PC-3 (cell line): ENCODE data around the gene HSD17B11. TPM values are rescaled to one million over a fixed set of nuclear protein-coding genes. Genes with fewer than 3 reads are reported as not detected.
"Not testable (repeated sequence)": the region's sequence is repeated elsewhere in the genome, so short reads cannot be mapped to it uniquely, and the experiment has no call there.

Experiments
- ATAC-seq: fragments of 200-7000 bp; cut with Tn5 transposase; 2 replicates; pipeline ENCODE4 v1.9.1; 2020; ENCODE audit warnings: mild to moderate bottlenecking, moderate library complexity
- BruUV-seq: library from RNA; stranded (reverse); fragments of 400-500 nt; replicated peaks from 2 replicates; lab custom pipeline; 2021; lab: Mats Ljungman, UMichigan
- CTCF ChIA-PET: fragments of 300-600 bp; sonication (Branson Sonifier 250); formaldehyde crosslinking; loops from one replicate; lab custom pipeline; 2022; ENCODE audit warnings: antibody characterized with exemption; lab: Charles Lee
- POLR2A ChIA-PET: fragments of 300-600 bp; sonication (Branson Sonifier 250); formaldehyde crosslinking; loops from one replicate; lab custom pipeline; 2022; ENCODE audit warnings: antibody characterized with exemption; ENCODE audit not compliant: unreplicated experiment; lab: Charles Lee
- DNase-seq: peaks from one replicate; pipeline ENCODE4 v3.0.0-alpha.2; 2015
- H2AFZ ChIP-seq: fragments of 300-600 bp; sonication (generic); 2 replicates; pipeline ENCODE4 v1.6.0; 2016; ENCODE audit warnings: antibody characterized with exemption, low read length
- H3F3A ChIP-seq: fragments of 300-600 bp; sonication (generic); one replicate; pipeline ENCODE4 v1.6.0; 2017; ENCODE audit warnings: antibody characterized with exemption, low read length, control low read depth, mild to moderate bottlenecking; ENCODE audit not compliant: unreplicated experiment
- H3K27ac ChIP-seq: fragments of 300-600 bp; sonication (generic); 2 replicates; pipeline ENCODE4 v1.5.1; 2016; ENCODE audit warnings: mild to moderate bottlenecking, low read length
- H3K27me3 ChIP-seq: fragments of 300-600 bp; sonication (generic); 2 replicates; pipeline ENCODE4 v1.6.1; 2016; ENCODE audit warnings: low read length, mixed read lengths
- H3K36me3 ChIP-seq: fragments of 300-600 bp; sonication (generic); 2 replicates; pipeline ENCODE4 v1.6.1; 2016; ENCODE audit warnings: low read depth, mixed run types, low read length, mixed read lengths
- H3K4me1 ChIP-seq: fragments of 300-600 bp; sonication (generic); 2 replicates; pipeline ENCODE4 v1.5.1; 2016; ENCODE audit warnings: low read length; ENCODE audit not compliant: insufficient read depth
- H3K4me2 ChIP-seq: fragments of 300-600 bp; sonication (generic); 2 replicates; pipeline ENCODE4 v1.6.0; 2016; ENCODE audit warnings: low read length
- H3K4me3 ChIP-seq: fragments of 300-600 bp; sonication (generic); 2 replicates; pipeline ENCODE4 v1.5.1; 2016; ENCODE audit warnings: mild to moderate bottlenecking, low read length, mixed read lengths
- H3K79me2 ChIP-seq: fragments of 300-600 bp; sonication (generic); 2 replicates; pipeline ENCODE4 v1.6.1; 2017; ENCODE audit warnings: low read length, mixed read lengths
- H3K9ac ChIP-seq: fragments of 300-600 bp; sonication (generic); 2 replicates; pipeline ENCODE4 v1.6.0; 2016; ENCODE audit warnings: mild to moderate bottlenecking, low read length
- H3K9me2 ChIP-seq: fragments of 300-600 bp; sonication (generic); replicated peaks from 2 replicates; pipeline ENCODE4 v1.6.1; 2016; ENCODE audit warnings: mixed run types, low read length, mixed read lengths
- H3K9me3 ChIP-seq: fragments of 300-600 bp; sonication (generic); 2 replicates; pipeline ENCODE4 v1.6.1; 2016; ENCODE audit warnings: low read length, mixed read lengths
- H4K20me1 ChIP-seq: fragments of 300-600 bp; sonication (generic); 2 replicates; pipeline ENCODE4 v1.6.1; 2016; ENCODE audit warnings: low read length, mixed read lengths
- EZH2 ChIP-seq: fragments of 300-600 bp; sonication (generic); IDR thresholded peaks from one replicate; pipeline ENCODE4 v1.6.1; 2017; ENCODE audit warnings: antibody characterized with exemption, mild to moderate bottlenecking, low read length; ENCODE audit not compliant: unreplicated experiment
- EZH2phosphoT487 ChIP-seq: fragments of 300-600 bp; sonication (generic); IDR thresholded peaks from 2 replicates; pipeline ENCODE4 v1.6.1; 2018; ENCODE audit warnings: mild to moderate bottlenecking, antibody characterized with exemption, low read length, borderline replicate concordance
- intact Hi-C: fragments of 100-400 bp; cut with micrococcal nuclease; formaldehyde crosslinking; loops from 2 replicates; pipeline ENCODE4 v1.9.0; 2023
- total RNA-seq: library from RNA; depleted of rRNA; stranded (reverse); fragments of >200 nt; gene quantifications from 2 replicates; pipeline ENCODE4 v1.2.3, GENCODE V29; 2014
- TF ChIP-seq, protein P1 (sequence below): fragments of 300-600 bp; sonication (generic); conservative IDR thresholded peaks from 2 replicates; pipeline ENCODE4 v1.5.1; 2017; ENCODE audit warnings: antibody characterized with exemption, low read depth, mild to moderate bottlenecking, low read length

HSD17B11 gene
- total RNA-seq, 1 experiment from 2014 or later = 4.7 TPM

DNA sequence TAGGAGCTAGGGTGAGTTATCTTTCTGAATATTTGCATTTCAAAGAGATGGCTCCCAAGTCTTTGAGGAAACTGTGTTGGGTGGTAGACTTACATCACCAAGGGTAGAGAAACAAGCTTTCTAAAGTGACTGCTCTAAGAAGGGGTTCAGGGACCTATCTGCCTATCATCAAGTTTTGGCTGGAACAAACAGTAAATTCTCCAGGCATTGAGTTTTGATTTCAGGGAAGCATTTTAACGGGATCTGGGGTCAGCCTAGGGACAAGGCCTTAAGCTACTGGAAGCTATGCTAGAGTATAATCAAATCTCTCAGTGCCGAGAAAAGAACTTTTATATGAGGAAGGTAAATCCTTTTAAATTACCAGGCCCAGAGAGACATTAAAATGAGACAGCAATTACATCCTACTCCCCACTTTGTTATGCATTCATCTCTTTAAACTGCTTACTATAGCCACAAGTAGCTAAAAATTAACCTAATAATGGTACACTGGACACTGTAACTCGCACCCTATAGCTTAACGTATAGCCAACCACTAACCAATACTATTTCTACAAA, 29.4 kb upstream of the HSD17B11 start:
- H2AFZ ChIP-seq = no peak overlapping the region
- ChIA-PET CTCF (no interaction called here), POLR2A (no interaction called here)
- no peaks in the 10 kb centered on the region for H4K20me1 ChIP-seq
- peaks cover 3% of the 10 kb centered on the region for H3F3A ChIP-seq
- intact Hi-C loops = no loop called here
- DNase-seq (no peak), ATAC-seq (no peak)
- peaks cover 30% of the 10 kb centered on the region for H3K4me1 ChIP-seq
- no TSS peak for BruUV-seq
- H3K4me2 ChIP-seq = peak overlapping the region; percentile 51
- H3K9me3 ChIP-seq = no peaks in the 10 kb centered on the region
- H3K27me3 ChIP-seq = no peaks in the 10 kb centered on the region
- TF ChIP-seq EZH2 (no peak), EZH2phosphoT487 (no peak)
- TF ChIP-seq, protein P1, sequence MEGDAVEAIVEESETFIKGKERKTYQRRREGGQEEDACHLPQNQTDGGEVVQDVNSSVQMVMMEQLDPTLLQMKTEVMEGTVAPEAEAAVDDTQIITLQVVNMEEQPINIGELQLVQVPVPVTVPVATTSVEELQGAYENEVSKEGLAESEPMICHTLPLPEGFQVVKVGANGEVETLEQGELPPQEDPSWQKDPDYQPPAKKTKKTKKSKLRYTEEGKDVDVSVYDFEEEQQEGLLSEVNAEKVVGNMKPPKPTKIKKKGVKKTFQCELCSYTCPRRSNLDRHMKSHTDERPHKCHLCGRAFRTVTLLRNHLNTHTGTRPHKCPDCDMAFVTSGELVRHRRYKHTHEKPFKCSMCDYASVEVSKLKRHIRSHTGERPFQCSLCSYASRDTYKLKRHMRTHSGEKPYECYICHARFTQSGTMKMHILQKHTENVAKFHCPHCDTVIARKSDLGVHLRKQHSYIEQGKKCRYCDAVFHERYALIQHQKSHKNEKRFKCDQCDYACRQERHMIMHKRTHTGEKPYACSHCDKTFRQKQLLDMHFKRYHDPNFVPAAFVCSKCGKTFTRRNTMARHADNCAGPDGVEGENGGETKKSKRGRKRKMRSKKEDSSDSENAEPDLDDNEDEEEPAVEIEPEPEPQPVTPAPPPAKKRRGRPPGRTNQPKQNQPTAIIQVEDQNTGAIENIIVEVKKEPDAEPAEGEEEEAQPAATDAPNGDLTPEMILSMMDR = no peak
- H3K9ac ChIP-seq = no peak overlapping the region
- peak overlapping the region; percentile 49 for H3K27ac ChIP-seq
- no peak overlapping the region for H3K4me3 ChIP-seq
- H3K79me2 ChIP-seq = peaks cover 28% of the 10 kb centered on the region
- H3K36me3 ChIP-seq = no peaks in the 10 kb centered on the region
- H3K9me2 ChIP-seq = no peaks in the 10 kb centered on the region

DNA sequence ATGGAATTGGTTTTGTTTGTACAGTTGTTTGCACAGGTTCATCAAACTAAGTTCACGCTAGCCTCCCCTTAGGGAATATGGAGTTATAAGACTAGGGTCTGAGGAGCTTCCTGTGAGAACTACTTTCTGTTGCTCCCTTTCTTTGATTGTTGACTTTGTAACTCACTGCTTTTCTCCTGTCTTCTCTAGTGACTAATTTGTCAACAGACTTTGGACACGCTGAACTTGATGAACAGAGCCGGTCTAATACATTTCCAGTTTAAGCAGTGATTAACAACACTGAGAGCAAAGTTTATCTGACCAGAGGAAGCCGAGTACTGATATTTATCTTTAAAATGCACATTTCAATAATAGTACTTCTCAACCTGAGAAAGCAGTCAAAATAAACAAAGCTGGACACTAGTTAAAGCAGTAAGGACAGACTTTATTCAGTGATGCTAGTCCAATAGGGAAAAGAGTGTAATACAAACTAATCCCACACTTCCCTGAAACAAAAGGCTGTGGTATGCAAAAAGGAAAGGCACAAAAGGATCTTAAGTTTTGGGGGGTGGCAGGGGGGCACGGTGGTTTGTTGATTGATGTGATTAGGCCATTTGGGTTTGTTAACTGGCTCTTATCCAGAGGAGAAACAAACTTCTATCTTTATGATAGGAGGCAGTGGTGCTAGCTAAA, 28.7 kb upstream of the HSD17B11 start:
- peak overlapping the region; percentile 49 for H3K27ac ChIP-seq

DNA sequence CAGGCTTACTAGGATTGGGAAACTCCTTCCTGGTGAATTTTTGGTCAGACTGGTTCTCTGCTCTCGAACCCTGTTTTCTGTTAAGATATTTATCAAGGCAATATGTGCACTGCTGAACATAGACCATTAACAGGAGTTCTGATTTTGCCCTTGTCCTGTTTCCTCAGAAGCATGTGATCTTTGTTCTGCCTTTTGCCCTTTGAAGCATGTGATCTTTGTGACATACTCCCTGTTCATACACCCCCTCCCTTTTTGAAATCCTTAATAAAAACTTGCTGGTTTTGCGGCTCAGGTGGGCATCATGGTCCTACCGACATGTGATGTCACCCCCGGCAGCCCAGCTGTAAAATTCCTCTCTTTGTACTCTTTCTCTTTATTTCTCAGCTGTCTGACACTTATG, 27.4 kb upstream of the HSD17B11 start:
- H3K36me3 ChIP-seq, H3K4me2 ChIP-seq, H2AFZ ChIP-seq, H3K27me3 ChIP-seq, H3F3A ChIP-seq, H3K4me3 ChIP-seq, POLR2A ChIA-PET, H3K27ac ChIP-seq, H3K9me3 ChIP-seq, H3K9ac ChIP-seq, DNase-seq, H4K20me1 ChIP-seq, ATAC-seq, H3K9me2 ChIP-seq, CTCF ChIA-PET, BruUV-seq, H3K79me2 ChIP-seq: not testable (repeated sequence)
- intact Hi-C loops = loop anchor here (2.0 kb wide), 1 partner anchor 28 kb away; the partner anchor contains the start of gene HSD17B11
- H3K4me1 ChIP-seq = peaks cover 20% of the 10 kb centered on the region

More for the DNA sequence above, 28.7 kb upstream of the HSD17B11 start:
- H3K27me3 ChIP-seq = no peaks in the 10 kb centered on the region
- H4K20me1 ChIP-seq = no peaks in the 10 kb centered on the region
- no peak overlapping the region for H3K4me3 ChIP-seq
- peak overlapping the region; percentile 51 for H3K4me2 ChIP-seq
- H3K9me2 ChIP-seq = no peaks in the 10 kb centered on the region
- intact Hi-C loops = loop anchor here (2.0 kb wide), 1 partner anchor 29 kb away; the partner anchor contains the start of gene HSD17B11
- ATAC-seq (peak; percentile 69), DNase-seq (peak; percentile 73)
- no TSS peak for BruUV-seq
- no peak overlapping the region for H3K9ac ChIP-seq
- peaks cover 21% of the 10 kb centered on the region for H3K79me2 ChIP-seq
- H2AFZ ChIP-seq = no peak overlapping the region
- H3F3A ChIP-seq = peaks cover 3% of the 10 kb centered on the region
- peaks cover 30% of the 10 kb centered on the region for H3K4me1 ChIP-seq
- H3K36me3 ChIP-seq = no peaks in the 10 kb centered on the region
- CTCF ChIA-PET = no interaction called here
- H3K9me3 ChIP-seq = no peaks in the 10 kb centered on the region
- POLR2A ChIA-PET = no interaction called here
- TF ChIP-seq EZH2 = no peak
- TF ChIP-seq, protein P1 = no peak
